SK-N-SH (cell line): ENCODE measurements around the gene MLLT6. TPM values are rescaled to one million over a fixed set of nuclear protein-coding genes. Genes with fewer than 3 reads are reported as not detected.

Source experiments
- CTCF ChIA-PET: fragments of 300-600, 350-600 bp; formaldehyde crosslinking; extraction: SDS; loops from one replicate; lab custom pipeline; 2021; lab: Yijun Ruan, JAX
- POLR2A ChIA-PET: fragments of 350-600 bp; sonication (Branson Sonifier 250); formaldehyde crosslinking; extraction: SDS; loops from one replicate; lab custom pipeline; 2020; ENCODE audit warnings: antibody characterized with exemption, inconsistent platforms; lab: Yijun Ruan, JAX
- DNase-seq: peaks from one replicate; pipeline ENCODE4 v3.0.0; 2012
- H2AFZ ChIP-seq: fragments of 200-600 bp; sonication (generic); 2 replicates; pipeline ENCODE4 v1.8.1; 2016; ENCODE audit warnings: antibody characterized with exemption, mild to moderate bottlenecking, low read depth
- H3F3A ChIP-seq: fragments of 200-600 bp; sonication (generic); replicated peaks from 2 replicates; pipeline ENCODE3; 2016; ENCODE audit warnings: antibody characterized with exemption, mild to moderate bottlenecking; ENCODE audit not compliant: insufficient read depth
- H3K27ac ChIP-seq, 2 experiments: fragments of 200-500 bp in 1 of 2; fragments of 200-600 bp in 1 of 2; sonication (Bioruptor generic) in 1 of 2; sonication (generic), shearing (Covaris generic) in 1 of 2; 2 replicates each; pipeline versions ENCODE4 v1.5.1 to v1.6.1; 2014 to 2016; ENCODE audit warnings: low read depth in 2 of 2, inconsistent platforms in 1 of 2, low read length in 1 of 2, mild to moderate bottlenecking in 1 of 2, mixed read lengths in 1 of 2
- H3K27me3 ChIP-seq: fragments of 200-600 bp; sonication (generic), shearing (Covaris generic); 2 replicates; pipeline ENCODE4 v1.6.1; 2016; ENCODE audit warnings: mixed run types; ENCODE audit not compliant: insufficient read depth
- H3K36me3 ChIP-seq, 2 experiments: fragments of 200-500 bp in 1 of 2; fragments of 200-600 bp in 1 of 2; sonication (Bioruptor generic) in 1 of 2; sonication (generic) in 1 of 2; replicated peaks in 1 of 2; 2 replicates each; pipeline versions ENCODE3 to v1.5.1; 2014 to 2016; ENCODE audit warnings: low read length in 1 of 2, mild to moderate bottlenecking in 1 of 2; ENCODE audit not compliant: insufficient read depth in 2 of 2, control insufficient read depth in 1 of 2
- H3K4me1 ChIP-seq, 2 experiments: fragments of 200-500 bp in 1 of 2; fragments of 200-600 bp in 1 of 2; sonication (Bioruptor generic) in 1 of 2; sonication (generic), shearing (Covaris generic) in 1 of 2; 2 replicates each; pipeline versions ENCODE4 v1.5.1 to v1.6.1; 2014 to 2016; ENCODE audit warnings: low read depth in 1 of 2, low read length in 1 of 2, mixed run types in 1 of 2; ENCODE audit not compliant: insufficient read depth in 2 of 2, control insufficient read depth in 1 of 2
- H3K4me2 ChIP-seq: fragments of 200-600 bp; sonication (generic), shearing (Covaris generic); 2 replicates; pipeline ENCODE4 v1.6.1; 2017; ENCODE audit warnings: mixed run types
- H3K4me3 ChIP-seq, 2 experiments: fragments of 200-500 bp in 1 of 2; fragments of 200-600 bp in 1 of 2; sonication (Bioruptor generic) in 1 of 2; sonication (generic), shearing (Covaris generic) in 1 of 2; 2 replicates each; pipeline versions ENCODE4 v1.5.1 to v1.8.1; 2014 to 2016; ENCODE audit warnings: low read depth in 2 of 2, inconsistent platforms in 1 of 2, low read length in 1 of 2, mild to moderate bottlenecking in 1 of 2, mixed read lengths in 1 of 2, moderate library complexity in 1 of 2
- H3K79me2 ChIP-seq: fragments of 200-600 bp; sonication (generic); 2 replicates; pipeline ENCODE4 v1.8.1; 2017; ENCODE audit warnings: mild to moderate bottlenecking; ENCODE audit not compliant: insufficient read depth
- H3K9ac ChIP-seq: fragments of 200-600 bp; sonication (generic); 2 replicates; pipeline ENCODE4 v1.6.1; 2017; ENCODE audit warnings: mixed run types
- H3K9me2 ChIP-seq: fragments of 200-600 bp; sonication (generic); 2 replicates; pipeline ENCODE4 v1.6.1; 2017; ENCODE audit warnings: mixed run types
- H3K9me3 ChIP-seq: fragments of 200-600 bp; sonication (generic); 2 replicates; pipeline ENCODE4 v1.6.1; 2017; ENCODE audit warnings: mixed run types, mild to moderate bottlenecking, moderate library complexity
- H4K20me1 ChIP-seq: fragments of 200-600 bp; sonication (generic); 2 replicates; pipeline ENCODE4 v1.6.1; 2017; ENCODE audit warnings: mild to moderate bottlenecking, mixed run types; ENCODE audit not compliant: insufficient read depth
- ELF1 ChIP-seq: IDR thresholded peaks from 2 replicates; pipeline ENCODE4 v1.4.0; 2012
- EP300 ChIP-seq, 2 experiments: IDR thresholded peaks; 2 replicates each; pipeline versions ENCODE4 v1.4.0 to v1.6.1; 2012; ENCODE audit warnings: borderline replicate concordance in 1 of 2, low read depth in 1 of 2, low read length in 1 of 2
- FOXJ3 ChIP-seq: sonication (generic); formaldehyde crosslinking; IDR thresholded peaks from 2 replicates; pipeline ENCODE4 v1.5.1; 2020; ENCODE audit warnings: mild to moderate bottlenecking, missing genetic modification reagents
- FOXM1 ChIP-seq: IDR thresholded peaks from 2 replicates; pipeline ENCODE4 v1.4.0; 2012; ENCODE audit warnings: low read depth, mild to moderate bottlenecking
- IRF3 ChIP-seq: fragments of 150-350 bp; IDR thresholded peaks from 2 replicates; pipeline ENCODE4 v1.6.1; 2016; ENCODE audit warnings: mild to moderate bottlenecking, low read depth, low read length
- JUND ChIP-seq: IDR thresholded peaks from 2 replicates; pipeline ENCODE4 v1.4.0; 2012
- MEF2A ChIP-seq: IDR thresholded peaks from 2 replicates; pipeline ENCODE4 v1.4.0; 2012; ENCODE audit warnings: low read depth, borderline replicate concordance
- MXI1 ChIP-seq: IDR thresholded peaks from 2 replicates; pipeline ENCODE4 v1.6.1; 2012; ENCODE audit warnings: mild to moderate bottlenecking, low read depth, low read length, improper control_type of control experiment
- NFIC ChIP-seq: IDR thresholded peaks from 2 replicates; pipeline ENCODE4 v1.4.0; 2012; ENCODE audit warnings: borderline replicate concordance
- NRF1 ChIP-seq: IDR thresholded peaks from 2 replicates; pipeline ENCODE4 v1.6.1; 2012; ENCODE audit warnings: low read depth, mild to moderate bottlenecking, low read length
- POLR2AphosphoS5 ChIP-seq: IDR thresholded peaks from 2 replicates; pipeline ENCODE4 v1.6.1; 2012; ENCODE audit warnings: low read depth, low read length
- RAD21 ChIP-seq: IDR thresholded peaks from 2 replicates; pipeline ENCODE4 v1.6.1; 2012; ENCODE audit warnings: mild to moderate bottlenecking, low read length
- RCOR1 ChIP-seq: fragments of 150-350 bp; IDR thresholded peaks from 2 replicates; pipeline ENCODE4 v1.6.1; 2017; ENCODE audit warnings: antibody characterized with exemption, low read length
- REST ChIP-seq: IDR thresholded peaks from 2 replicates; pipeline ENCODE4 v1.6.1; 2012; ENCODE audit warnings: mild to moderate bottlenecking, low read depth, low read length, moderate library complexity
- RFX5 ChIP-seq: IDR thresholded peaks from 2 replicates; pipeline ENCODE4 v1.6.1; 2012; ENCODE audit warnings: mild to moderate bottlenecking, improper control_type of control experiment, low read length
- RXRA ChIP-seq: IDR thresholded peaks from 2 replicates; pipeline ENCODE4 v1.4.0; 2012; ENCODE audit warnings: low read depth, mild to moderate bottlenecking, borderline replicate concordance
- SIN3A ChIP-seq: IDR thresholded peaks from 2 replicates; pipeline ENCODE4 v1.6.1; 2012; ENCODE audit warnings: low read depth, mild to moderate bottlenecking, low read length, moderate library complexity, borderline replicate concordance
- SMC3 ChIP-seq: IDR thresholded peaks from 2 replicates; pipeline ENCODE4 v1.6.1; 2012; ENCODE audit warnings: low read depth, low read length, improper control_type of control experiment
- TCF12 ChIP-seq: IDR thresholded peaks from 2 replicates; pipeline ENCODE4 v1.4.0; 2012
- TEAD4 ChIP-seq: IDR thresholded peaks from 2 replicates; pipeline ENCODE4 v1.4.0; 2012; ENCODE audit warnings: mild to moderate bottlenecking, borderline replicate concordance; ENCODE audit not compliant: insufficient read depth
- USF1 ChIP-seq: IDR thresholded peaks from 2 replicates; pipeline ENCODE4 v1.4.0; 2012; ENCODE audit warnings: low read depth, borderline replicate concordance
- YY1 ChIP-seq: IDR thresholded peaks from 2 replicates; pipeline ENCODE4 v1.4.0; 2012; ENCODE audit warnings: low read depth, mild to moderate bottlenecking
- WGBS: methylation state at CpG from one replicate; pipeline ENCODE4 v1.1.6; 2017; ENCODE audit warnings: low lambda C conversion rate; 5-methylcytosine and 5-hydroxymethylcytosine counted together
- polyA plus RNA-seq, 3 experiments: library from polyadenylated mRNA; depleted of rRNA; stranded (reverse); fragments of >200 nt; gene quantifications; 2 replicates each; pipeline ENCODE4 v1.2.3, GENCODE V29; 2012

The MLLT6 gene
- polyA plus RNA-seq, 1 of the 3 experiments (the other 2 are of a cell fraction), result 41.5 TPM

GRCh38 chr17:38720941-38721340 lies 15.9 kb downstream of the MLLT6 start:
- Histone ChIP-seq H3K9me2 (no peaks in the 10 kb centered on the region), H4K20me1 (no peaks in the 10 kb centered on the region), H3F3A (peaks cover 11% of the 10 kb centered on the region)
- WGBS, result 94% methylated on average over 6 of the region's 6 CpGs
- no peak for DNase-seq
- TF ChIP-seq SIN3A (no peak), NRF1 (no peak), TEAD4 (no peak), FOXJ3 (no peak), RAD21 (no peak), MXI1 (no peak), MEF2A (no peak), TCF12 (no peak), RFX5 (no peak), JUND (no peak), POLR2AphosphoS5 (no peak), ELF1 (no peak), USF1 (no peak), YY1 (no peak), RCOR1 (no peak)
- TF ChIP-seq, all 33 proteins: peak for 0
- CTCF ChIA-PET, result interaction anchor here (2.7 to 5.4 kb wide), 2 partner anchors 14 kb away, joined by 16 to 36 read pairs; no protein-coding TSS in a partner anchor
- Histone ChIP-seq H3K27ac (no peak overlapping the region; a peak in 1 of 4 replicates), H2AFZ (no peak overlapping the region), H3K9me3 (no peaks in the 10 kb centered on the region), H3K27me3 (no peaks in the 10 kb centered on the region), H3K4me2 (no peak overlapping the region), H3K36me3 (peaks cover 16 to 58% of the 10 kb centered on the region in 2 experiments), H3K9ac (no peak overlapping the region), H3K4me3 (no peak overlapping the region), H3K79me2 (no peaks in the 10 kb centered on the region), H3K4me1 (peaks cover 5 to 25% of the 10 kb centered on the region in 2 experiments; a peak in 1 of 4 replicates)
- POLR2A ChIA-PET, result no interaction called here

- peaks cover 5 to 30% of the 10 kb centered on the region in 2 experiments; a peak in 1 of 4 replicates for H3K4me1 ChIP-seq
- WGBS, result 80% methylated on average over 3 of the region's 16 CpGs
- POLR2A ChIA-PET, result no interaction called here
- peaks cover 11% of the 10 kb centered on the region for H3F3A ChIP-seq
- H3K9ac ChIP-seq, result no peak overlapping the region
- H3K27ac ChIP-seq, result peak overlapping the region in 1 of 2 experiments; percentile 12; a peak in 1 of 4 replicates
- no peak overlapping the region for H3K4me2 ChIP-seq
- H4K20me1 ChIP-seq, result no peaks in the 10 kb centered on the region
- CTCF ChIA-PET, result interaction anchor here (1.6 to 5.4 kb wide), 2 partner anchors 13 to 45 kb away, joined by 7 to 36 read pairs; no protein-coding TSS in a partner anchor
- no peaks in the 10 kb centered on the region for H3K9me3 ChIP-seq
- DNase-seq, result no peak
- H3K79me2 ChIP-seq, result no peaks in the 10 kb centered on the region
- peaks cover 16 to 50% of the 10 kb centered on the region in 2 experiments for H3K36me3 ChIP-seq
- no peaks in the 10 kb centered on the region for H3K27me3 ChIP-seq
- H2AFZ ChIP-seq, result no peak overlapping the region
- H3K9me2 ChIP-seq, result no peaks in the 10 kb centered on the region
- no peak overlapping the region for H3K4me3 ChIP-seq
- TF ChIP-seq JUND, result no peak
- TF ChIP-seq USF1, result no peak
- no peak for TF ChIP-seq IRF3
- TF ChIP-seq SIN3A, result no peak
- no peak for TF ChIP-seq TCF12
- no peak for TF ChIP-seq EP300 (IDR thresholded peaks at IDR 0.05; ENCODE audit: borderline replicate concordance in 1 of 2, low read depth in 1 of 2, low read length in 1 of 2)
- TF ChIP-seq RFX5, result no peak
- TF ChIP-seq MXI1, result no peak
- no peak for TF ChIP-seq RXRA
- no peak for TF ChIP-seq SMC3
- no peak for TF ChIP-seq TEAD4
- TF ChIP-seq FOXM1, result no peak
- no peak for TF ChIP-seq RAD21
- no peak for TF ChIP-seq NFIC
- TF ChIP-seq FOXJ3, result no peak
- no peak for TF ChIP-seq REST
These were observed 16.7 kb downstream of the MLLT6 start for GRCh38 chr17:38721802-38722201.
